ENCODE data around the gene GALNT9. TPM values are rescaled to one million over a fixed set of nuclear protein-coding genes. Genes with fewer than 3 reads are reported as not detected.

Gene GALNT9
- total RNA-seq, 1 donor from 2014 or later: 2.1 TPM

GRCh38 chr12:132279930-132280329, 49.5 kb downstream of the GALNT9 start:
- Histone ChIP-seq H3K4me1 (ENCODE audit: insufficient read depth, low read length) (no peaks in the 10 kb centered on the region), H3K4me3 (ENCODE audit: insufficient read depth, low read depth, low read length) (no peak overlapping the region), H3K27me3 (ENCODE audit: insufficient read depth, low read length) (peaks cover 15% of the 10 kb centered on the region), H3K27ac (ENCODE audit: low read depth, low read length) (no peak overlapping the region), H3K79me2 (ENCODE audit: insufficient read depth, low read length) (no peaks in the 10 kb centered on the region), H3K4me2 (ENCODE audit: low read length) (no peak overlapping the region), H3K9ac (ENCODE audit: low read length) (no peak overlapping the region), H2AFZ (ENCODE audit: low read depth, low read length) (no peak overlapping the region), H4K20me1 (ENCODE audit: insufficient read depth, low read length) (no peaks in the 10 kb centered on the region), H3K36me3 (ENCODE audit: insufficient read depth, low read length) (no peaks in the 10 kb centered on the region), H3K9me3 (ENCODE audit: insufficient read depth, low read depth, low read length) (no peaks in the 10 kb centered on the region)
- Mint-ChIP-seq H3K4me1 (ENCODE audit: low read depth, unreplicated experiment) (peaks cover 7% of the 10 kb centered on the region), H3K36me3 (ENCODE audit: low read depth, unreplicated experiment) (no peaks in the 10 kb centered on the region), H3K4me3 (ENCODE audit: unreplicated experiment) (no peak overlapping the region), H3K27ac (ENCODE audit: unreplicated experiment) (no peak overlapping the region), H3K9me3 (ENCODE audit: unreplicated experiment) (no peaks in the 10 kb centered on the region), H3K27me3 (ENCODE audit: low read depth, unreplicated experiment) (peaks cover 22% of the 10 kb centered on the region)
- no peak for DNase-seq (ENCODE audit: low read depth)
- TF ChIP-seq CTCF (IDR thresholded peaks at IDR 0.05; ENCODE audit: insufficient read depth, low read depth, low read length): no peak
- TF ChIP-seq EZH2 (IDR thresholded peaks at IDR 0.05; ENCODE audit: insufficient read depth, low read length): no peak
- no peak for FAIRE-seq

GRCh38 chr12:132279184-132279889, 50.1 kb downstream of the GALNT9 start:
- peaks cover 10% of the 10 kb centered on the region for H3K4me1 Mint-ChIP-seq (ENCODE audit: low read depth, unreplicated experiment)
- FAIRE-seq: no peak
- no peak for TF ChIP-seq EZH2 (IDR thresholded peaks at IDR 0.05; ENCODE audit: insufficient read depth, low read length)
- no peak for TF ChIP-seq CTCF (IDR thresholded peaks at IDR 0.05; ENCODE audit: insufficient read depth, low read depth, low read length)
- Histone ChIP-seq H3K36me3 (ENCODE audit: insufficient read depth, low read length) (no peaks in the 10 kb centered on the region), H3K4me1 (ENCODE audit: insufficient read depth, low read length) (no peaks in the 10 kb centered on the region), H3K27me3 (ENCODE audit: insufficient read depth, low read length) (peaks cover 15% of the 10 kb centered on the region), H3K4me3 (ENCODE audit: insufficient read depth, low read depth, low read length) (no peak overlapping the region), H3K4me2 (ENCODE audit: low read length) (no peak overlapping the region), H2AFZ (ENCODE audit: low read depth, low read length) (no peak overlapping the region), H3K9me3 (ENCODE audit: insufficient read depth, low read depth, low read length) (no peaks in the 10 kb centered on the region), H3K79me2 (ENCODE audit: insufficient read depth, low read length) (no peaks in the 10 kb centered on the region), H3K27ac (ENCODE audit: low read depth, low read length) (no peak overlapping the region), H4K20me1 (ENCODE audit: insufficient read depth, low read length) (no peaks in the 10 kb centered on the region), H3K9ac (ENCODE audit: low read length) (no peak overlapping the region)
- H3K9me3 Mint-ChIP-seq (ENCODE audit: unreplicated experiment): no peaks in the 10 kb centered on the region
- no peak for DNase-seq (ENCODE audit: low read depth)
- H3K27ac Mint-ChIP-seq (ENCODE audit: unreplicated experiment): no peak overlapping the region
- H3K4me3 Mint-ChIP-seq (ENCODE audit: unreplicated experiment): no peak overlapping the region
- peaks cover 28% of the 10 kb centered on the region for H3K27me3 Mint-ChIP-seq (ENCODE audit: low read depth, unreplicated experiment)
- H3K36me3 Mint-ChIP-seq (ENCODE audit: low read depth, unreplicated experiment): no peaks in the 10 kb centered on the region

Measured in astrocyte (in vitro differentiated cells and primary cell).